GM19099 (cell line): Measurements from ENCODE around the gene CCL2.

Source experiments
- POLR2A ChIP-seq: IDR thresholded peaks from 3 replicates; pipeline ENCODE4 v1.6.1; 2011; ENCODE audit warnings: low read depth; ENCODE audit not compliant: insufficient read length; ENCODE audit errors: extremely low read depth

CCL2 gene

DNA sequence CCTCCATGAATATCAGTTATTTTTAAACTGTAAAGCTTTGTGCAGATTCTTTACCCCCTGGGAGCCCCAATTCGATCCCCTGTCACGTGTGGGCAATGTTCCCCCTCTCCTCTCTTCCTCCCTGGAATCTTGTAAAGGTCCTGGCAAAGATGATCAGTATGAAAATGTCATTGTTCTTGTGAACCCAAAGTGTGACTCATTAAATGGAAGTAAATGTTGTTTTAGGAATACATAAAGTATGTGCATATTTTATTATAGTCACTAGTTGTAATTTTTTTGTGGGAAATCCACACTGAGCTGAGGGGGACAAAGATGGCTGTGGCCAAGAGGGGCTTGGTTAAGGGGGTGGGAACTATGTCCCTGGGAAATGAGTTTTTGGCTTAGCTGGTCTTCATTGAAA lies 32.8 kb downstream of the CCL2 start:
- TF ChIP-seq POLR2A, result no peak

GRCh38 chr17:34290586-34290985 lies 35.5 kb downstream of the CCL2 start:
- TF ChIP-seq POLR2A, result no peak

DNA sequence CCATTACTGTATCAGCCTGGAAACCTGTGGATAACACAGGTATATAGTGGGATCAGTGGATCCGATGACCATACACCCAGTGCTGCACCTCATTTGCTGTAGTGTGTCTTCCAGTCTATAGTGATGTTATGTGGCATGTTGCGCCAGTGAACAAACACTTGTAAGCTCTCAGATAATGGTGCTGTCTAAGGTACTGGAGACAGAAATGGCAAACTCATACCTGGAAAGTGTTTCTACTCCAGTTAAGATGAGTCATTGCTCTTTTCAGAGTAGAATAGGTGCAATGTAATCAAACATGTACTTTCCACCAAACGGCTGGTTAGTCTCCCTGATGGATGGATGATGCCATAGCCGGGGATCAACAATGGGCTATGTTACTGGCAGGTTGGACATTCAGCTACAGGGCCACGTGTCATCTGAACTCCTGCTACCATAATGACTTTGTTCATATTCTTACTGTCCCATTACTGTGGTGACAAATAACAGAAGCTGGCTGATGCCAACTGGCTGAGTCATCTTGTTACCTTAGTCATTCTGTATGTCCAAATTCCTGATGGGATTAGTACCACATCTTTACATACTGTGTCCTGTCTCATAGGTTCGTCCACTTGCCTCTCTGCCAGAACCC lies 36.8 kb downstream of the CCL2 start:
- TF ChIP-seq POLR2A, result no peak

GRCh38 chr17:34299027-34299426 lies 43.9 kb downstream of the CCL2 start:
- TF ChIP-seq POLR2A, result no peak

GRCh38 chr17:34299956-34300577 lies 45.0 kb downstream of the CCL2 start:
- no peak for TF ChIP-seq POLR2A

DNA sequence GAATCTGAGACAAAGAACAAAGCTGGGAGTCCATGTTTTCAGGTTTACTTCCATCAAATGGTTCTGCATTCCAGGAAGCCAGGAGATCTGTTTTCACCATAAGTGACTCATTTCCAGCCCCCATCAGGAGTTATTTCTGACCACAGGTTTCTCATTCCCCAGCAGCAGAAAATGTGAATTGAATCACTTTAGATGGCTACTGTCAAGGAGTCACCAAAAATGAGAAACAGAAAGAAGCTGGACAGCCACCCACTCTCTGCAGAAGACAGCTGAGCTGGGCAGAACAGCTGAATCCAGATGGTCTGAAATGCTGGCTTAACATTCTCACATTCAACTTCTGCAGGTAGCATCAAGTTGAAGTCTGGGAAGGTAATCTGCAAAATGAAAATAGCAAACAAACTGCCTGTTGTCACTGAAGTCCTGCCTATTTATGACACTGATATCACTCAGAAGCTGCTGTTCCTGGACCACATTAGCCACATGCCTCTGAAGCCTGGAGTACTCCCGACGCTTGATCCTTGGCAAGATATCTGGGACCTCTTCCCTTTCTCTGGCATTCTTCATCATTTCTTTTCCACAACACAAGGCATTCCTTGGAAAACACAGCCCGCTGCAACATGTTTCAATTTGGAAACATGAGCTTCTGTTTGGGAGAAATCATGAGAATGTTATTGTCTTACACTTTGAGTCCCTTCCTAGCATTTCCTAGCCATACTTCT lies 45.7 kb downstream of the CCL2 start:
- TF ChIP-seq POLR2A, result no peak

GRCh38 chr17:34301986-34302385 lies 46.9 kb downstream of the CCL2 start:
- no peak for TF ChIP-seq POLR2A

GRCh38 chr17:34302636-34303035 lies 47.6 kb downstream of the CCL2 start:
- no peak for TF ChIP-seq POLR2A

DNA sequence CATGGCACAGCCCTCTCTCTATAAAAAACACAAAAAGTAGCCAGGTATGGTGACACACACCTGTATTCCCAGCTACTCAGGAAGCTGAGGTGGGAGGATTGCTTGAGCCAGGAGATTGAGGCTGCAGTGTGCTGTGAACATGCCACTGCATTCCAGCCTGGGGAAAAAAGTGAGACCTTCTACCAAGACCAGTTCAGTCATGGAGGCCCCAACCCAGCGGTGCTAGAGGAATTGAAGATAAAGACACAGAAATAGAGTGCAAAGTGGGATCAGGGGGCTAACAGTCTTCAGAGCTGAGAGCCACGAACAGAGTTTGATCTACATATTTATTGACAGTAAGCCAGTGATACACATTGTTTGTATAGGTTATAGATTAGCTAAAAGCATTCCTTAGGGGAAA lies 48.5 kb downstream of the CCL2 start:
- no peak for TF ChIP-seq POLR2A

DNA sequence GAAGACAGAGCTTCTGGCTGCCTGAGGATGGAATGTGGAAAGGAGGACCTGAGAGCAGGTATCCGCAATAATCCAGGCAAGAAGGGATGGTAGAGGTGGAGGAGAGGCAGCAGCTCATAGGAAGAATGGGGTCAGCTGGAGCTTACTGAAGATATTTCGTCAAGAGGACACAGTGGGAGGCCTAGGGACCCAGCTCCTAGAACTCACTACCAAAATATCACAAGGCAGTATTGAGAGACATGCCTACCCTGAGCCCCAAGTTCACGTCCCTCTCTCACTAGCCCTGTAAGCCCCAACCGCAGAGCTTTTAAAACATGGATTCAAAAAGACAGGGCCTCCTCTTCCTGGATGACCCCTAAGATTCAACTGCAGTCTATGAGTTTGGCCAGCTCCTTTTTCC lies 50.0 kb downstream of the CCL2 start:
- no peak for TF ChIP-seq POLR2A

DNA sequence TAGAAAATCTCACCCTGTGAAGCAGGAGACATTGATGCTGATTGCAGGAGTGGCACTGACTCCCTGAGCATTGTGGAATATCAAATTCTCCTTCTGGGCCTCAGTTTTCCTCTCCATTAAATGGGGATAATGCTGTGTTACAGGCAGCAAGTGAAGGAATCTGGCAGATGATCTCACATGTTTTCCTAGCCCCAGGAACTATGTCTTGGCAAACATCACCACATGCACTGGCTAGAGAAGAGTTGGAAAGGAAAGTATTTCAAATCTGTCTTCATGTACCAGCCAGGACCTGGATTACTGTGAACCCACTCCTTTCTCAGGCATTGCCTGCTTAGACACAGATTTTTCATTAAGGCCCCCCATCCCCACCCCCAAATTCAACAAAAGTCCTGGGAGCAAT lies 50.5 kb downstream of the CCL2 start:
- TF ChIP-seq POLR2A, result no peak

GRCh38 chr17:34306466-34306865 lies 51.4 kb downstream of the CCL2 start:
- TF ChIP-seq POLR2A, result no peak
